Stimulated activated naive CD4-positive, alpha-beta T cell treated with Interleukin-2 at 50 U/mL for 16 hours (primary cell): ENCODE data around the gene ICE2.

ENCODE experiments used
- DNase-seq: peaks from one replicate; lab custom pipeline; 2025; lab: John Stamatoyannopoulos, UW

Gene ICE2

DNA sequence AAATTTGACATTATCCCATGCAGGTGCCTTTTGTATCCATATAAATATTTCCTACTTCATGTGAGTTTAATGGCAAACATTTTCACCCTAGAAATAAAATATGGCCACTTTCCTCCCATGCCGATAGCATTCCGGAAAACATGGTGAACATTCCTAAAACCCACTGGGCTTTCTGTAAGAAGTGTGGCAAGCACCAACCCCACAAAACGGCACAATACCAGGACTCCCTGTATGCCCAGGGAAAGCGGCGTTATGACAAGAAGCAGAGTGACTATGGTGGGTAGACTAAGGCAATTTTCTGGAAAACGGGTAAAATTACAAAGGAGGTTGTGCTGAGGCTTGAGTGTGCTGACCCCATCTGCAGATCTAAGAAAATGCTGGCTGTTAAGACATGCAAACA is 88.7 kb downstream of the ICE2 start:
- no peak for DNase-seq

DNA sequence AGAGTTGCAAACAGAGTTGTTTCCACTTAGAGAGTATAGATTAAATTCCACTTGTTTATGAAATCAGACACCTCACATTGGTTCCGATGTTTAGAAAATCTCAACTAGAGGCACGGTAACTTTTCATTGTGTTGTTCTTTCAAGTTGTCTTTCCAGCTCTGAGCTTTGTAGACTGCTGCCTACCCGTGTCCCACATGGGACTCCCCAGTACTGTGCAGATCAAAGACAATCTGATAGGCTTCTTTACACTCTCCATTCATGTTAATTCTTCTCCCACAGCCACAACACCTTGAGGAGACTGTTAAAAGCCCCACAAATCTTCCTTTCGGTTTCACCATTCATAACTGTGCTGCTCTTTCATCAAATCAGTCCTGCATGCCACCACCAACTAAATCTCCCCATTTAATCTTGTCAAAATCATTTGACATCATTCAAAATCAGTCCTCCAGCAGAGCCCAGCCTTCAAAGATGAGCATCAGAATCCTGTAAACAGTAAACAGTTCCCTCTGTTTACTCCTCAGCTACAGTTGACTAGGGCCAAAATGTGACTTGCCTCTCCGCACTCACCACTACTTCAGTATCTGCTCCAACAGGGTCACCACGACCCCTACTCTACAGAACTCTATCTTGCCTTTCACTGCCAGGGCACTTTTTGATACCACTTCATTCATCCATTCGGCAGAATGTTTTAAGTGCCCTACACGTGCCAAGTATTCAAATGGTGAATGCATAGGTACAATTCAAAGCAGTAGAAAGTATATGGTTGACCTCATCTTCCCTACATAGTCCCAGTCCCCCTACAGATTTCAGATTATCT is 89.5 kb downstream of the ICE2 start:
- DNase-seq: peak; percentile 47

- no peak for DNase-seq
Observed at GRCh38 chr15:60387321-60387720, 91.6 kb downstream of the ICE2 start.

DNA sequence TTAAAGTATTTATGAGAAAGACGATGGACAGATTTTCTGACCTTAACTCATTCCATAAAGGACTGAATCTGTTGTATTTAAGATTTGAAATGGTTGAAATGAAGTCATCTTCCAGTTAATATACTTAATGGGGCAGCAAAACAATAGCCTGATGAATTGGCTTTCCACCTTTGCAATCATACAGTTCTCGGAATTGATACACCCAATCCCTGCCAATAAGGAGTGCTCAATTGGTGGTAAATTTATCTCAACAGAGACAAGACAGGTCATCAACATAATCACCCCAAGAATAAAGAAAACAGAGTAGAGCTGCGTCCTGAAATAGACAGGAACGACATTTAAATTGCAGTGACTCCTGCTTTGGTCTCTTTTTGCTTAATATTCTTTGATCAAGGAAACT is 92.3 kb downstream of the ICE2 start:
- no peak for DNase-seq

DNA sequence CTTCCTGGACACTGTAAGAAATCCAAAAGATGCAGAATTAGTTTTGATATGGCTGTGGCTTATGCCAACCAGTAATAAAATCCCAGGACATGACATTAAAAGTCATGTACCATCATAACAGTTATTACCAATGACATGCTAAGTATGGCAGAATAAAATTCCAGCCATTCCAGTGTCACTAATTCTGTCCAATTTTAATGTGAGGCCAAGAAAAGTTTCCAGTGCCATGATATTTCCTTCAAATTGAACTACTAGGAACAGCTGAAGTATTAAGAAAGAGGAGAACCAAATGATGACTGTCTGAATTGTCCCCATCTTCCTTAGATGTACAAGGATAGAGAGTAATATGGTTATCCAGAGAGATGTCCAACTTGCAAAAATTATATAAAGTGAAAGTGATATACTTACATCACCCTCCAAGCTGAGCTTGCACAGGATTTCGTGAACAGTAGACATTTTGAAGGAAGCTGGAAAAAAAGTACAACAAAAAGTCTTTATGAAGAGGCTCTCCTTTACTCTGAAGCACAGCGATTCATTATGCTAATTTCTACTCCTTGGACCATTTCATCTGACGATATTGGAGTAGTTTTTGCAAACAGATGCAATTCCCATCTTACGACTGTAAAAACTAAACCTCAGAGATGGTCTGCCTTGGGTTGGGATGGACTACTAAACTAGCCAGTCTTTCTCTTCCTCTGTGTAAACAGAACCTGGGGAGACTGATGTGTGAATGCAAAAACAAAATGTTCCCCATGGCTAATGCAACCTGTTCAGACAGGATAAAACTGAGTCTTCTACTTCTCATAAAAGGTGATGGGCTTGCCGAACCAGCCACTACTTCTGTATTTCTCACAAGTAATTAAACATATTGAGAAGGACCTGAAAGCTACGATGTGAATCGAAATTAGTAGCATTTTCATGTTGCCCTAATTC is 93.1 kb downstream of the ICE2 start:
- DNase-seq: no peak

DNA sequence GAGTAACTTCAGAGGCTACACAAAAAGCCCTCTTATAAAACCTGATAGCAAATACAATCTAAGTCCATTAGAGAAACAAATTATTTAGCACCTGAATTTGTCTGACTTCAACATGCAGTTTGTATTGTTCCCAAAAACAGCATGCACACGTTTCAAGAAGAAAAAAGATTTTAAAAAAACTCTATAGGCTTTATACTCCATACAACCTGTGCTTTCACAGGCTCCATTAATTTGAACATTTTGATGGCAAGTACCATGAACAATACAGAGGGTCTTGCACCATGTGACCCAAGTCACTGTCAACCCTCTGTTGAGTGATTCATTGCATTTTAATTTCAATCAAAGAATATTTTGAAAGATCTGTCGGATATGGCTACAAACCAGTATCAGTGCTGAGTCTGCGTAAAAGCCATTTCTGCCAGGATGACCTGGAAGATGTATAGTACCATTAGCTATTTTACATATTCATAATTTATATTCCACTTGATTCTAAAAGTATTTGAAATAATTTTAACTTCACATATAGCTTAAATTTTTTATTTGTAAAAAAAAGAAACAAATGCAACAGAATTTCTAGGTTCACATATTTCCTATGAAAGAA is 94.3 kb downstream of the ICE2 start:
- DNase-seq: no peak

DNA sequence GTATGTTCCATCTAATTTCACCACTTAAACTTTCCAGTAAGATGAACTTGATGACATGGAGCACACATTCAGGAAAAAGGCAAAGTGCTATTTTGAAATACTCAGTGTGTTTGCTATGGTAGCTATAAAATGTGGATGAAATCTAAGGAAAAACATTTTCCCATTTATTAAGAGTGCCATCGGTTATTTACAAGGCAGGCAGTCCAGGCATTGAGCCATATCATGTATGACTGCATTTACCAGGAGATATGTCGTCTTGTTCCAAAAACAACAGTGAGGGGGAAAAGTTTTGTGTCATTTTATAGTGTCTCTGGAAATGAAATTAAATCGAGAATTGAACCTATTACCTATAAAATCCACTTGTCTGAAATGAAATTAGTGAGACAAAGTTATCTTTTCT is 94.9 kb downstream of the ICE2 start:
- no peak for DNase-seq

DNA sequence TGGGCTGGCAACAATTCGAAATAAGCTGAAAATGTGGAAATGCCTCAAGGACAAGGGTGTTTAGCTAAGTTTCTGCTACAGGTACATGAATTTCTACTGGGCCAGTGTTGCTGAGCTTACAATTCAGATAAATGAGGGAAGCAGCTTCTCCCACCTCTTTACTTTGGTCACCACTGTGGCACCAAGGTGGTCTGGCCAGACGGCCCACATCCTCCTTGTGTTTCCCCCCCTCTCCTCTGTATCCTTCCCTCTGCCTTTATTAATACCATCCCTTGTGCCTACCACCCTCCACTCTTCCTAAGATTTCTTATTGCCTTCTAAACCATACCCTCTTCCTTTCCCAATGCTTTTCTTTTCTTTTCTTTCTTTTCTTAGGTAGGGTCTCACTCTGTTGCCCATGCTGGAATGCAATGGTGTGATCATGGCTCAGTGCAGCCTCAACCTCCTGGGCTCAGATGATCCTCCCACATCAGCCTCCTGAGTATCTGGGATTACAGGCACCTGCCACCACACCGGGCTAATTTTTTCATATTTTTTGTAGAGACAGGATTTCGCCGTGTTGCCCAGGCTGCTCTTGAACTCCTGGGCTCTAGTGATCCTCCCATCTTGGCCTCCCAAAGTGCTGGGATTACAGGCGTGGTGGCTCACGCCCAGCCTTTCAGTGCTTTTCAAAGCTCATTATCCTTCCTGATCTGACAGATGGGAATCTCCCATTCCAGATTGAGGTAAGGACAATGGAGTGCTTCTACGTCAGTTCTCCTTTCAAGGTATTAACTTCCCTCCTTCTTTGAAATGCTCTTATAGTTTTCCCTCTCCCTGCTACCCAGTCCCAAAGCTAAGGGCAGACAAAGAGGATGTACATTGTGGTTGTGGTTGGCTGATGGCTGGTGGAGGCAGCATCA is 95.9 kb downstream of the ICE2 start:
- DNase-seq: no peak

GRCh38 chr15:60381148-60381788 is 97.7 kb downstream of the ICE2 start:
- no peak for DNase-seq

- no peak for DNase-seq
Observed at GRCh38 chr15:60379525-60380274, 99.2 kb downstream of the ICE2 start.

- no peak for DNase-seq
Observed at GRCh38 chr15:60379185-60379524, 99.8 kb downstream of the ICE2 start.

GRCh38 chr15:60376677-60377095 is 102.3 kb downstream of the ICE2 start:
- DNase-seq: no peak

DNA sequence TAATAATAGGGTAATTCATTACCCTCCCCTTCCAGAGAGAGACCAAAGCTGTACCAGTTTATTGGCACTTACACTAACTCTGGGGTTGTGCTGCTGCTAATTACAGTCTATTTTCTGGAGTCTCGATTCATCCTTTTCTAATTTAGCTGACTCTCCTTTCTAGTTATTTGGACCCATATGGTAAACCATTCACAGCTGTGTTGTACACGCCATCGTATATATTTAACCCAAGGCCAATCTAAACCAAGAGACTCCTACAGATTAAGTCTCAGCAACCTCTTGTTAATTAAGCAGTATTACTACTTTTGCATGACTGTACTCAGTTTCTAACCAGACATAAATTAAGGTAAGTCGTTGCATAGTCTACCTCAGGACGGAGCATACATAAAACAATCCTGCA is 103.6 kb downstream of the ICE2 start:
- DNase-seq: no peak

DNA sequence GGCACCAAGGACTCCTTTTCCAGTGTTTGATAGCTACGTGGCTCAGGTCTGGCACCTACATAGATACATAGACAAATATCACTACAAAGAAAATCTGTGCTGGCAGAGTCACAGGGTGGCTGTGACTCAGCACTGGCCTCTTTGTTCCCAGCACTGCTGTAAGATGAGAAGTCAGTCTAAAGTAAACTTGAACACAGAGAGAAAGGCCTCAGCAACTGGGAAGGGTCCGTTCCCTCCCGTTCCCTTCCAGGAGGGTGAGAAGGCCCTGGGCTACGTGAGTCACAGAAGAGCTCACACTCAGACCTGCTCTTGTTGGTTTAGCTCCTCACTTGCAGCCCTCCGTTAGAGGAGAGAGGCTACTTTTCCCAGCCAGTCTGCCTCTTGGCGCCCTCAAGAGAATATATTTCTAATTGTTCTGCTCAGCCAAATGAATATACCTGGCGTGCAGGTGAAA is 104.3 kb downstream of the ICE2 start:
- DNase-seq: no peak

GRCh38 chr15:60374209-60374608 is 104.7 kb downstream of the ICE2 start:
- no peak for DNase-seq

DNA sequence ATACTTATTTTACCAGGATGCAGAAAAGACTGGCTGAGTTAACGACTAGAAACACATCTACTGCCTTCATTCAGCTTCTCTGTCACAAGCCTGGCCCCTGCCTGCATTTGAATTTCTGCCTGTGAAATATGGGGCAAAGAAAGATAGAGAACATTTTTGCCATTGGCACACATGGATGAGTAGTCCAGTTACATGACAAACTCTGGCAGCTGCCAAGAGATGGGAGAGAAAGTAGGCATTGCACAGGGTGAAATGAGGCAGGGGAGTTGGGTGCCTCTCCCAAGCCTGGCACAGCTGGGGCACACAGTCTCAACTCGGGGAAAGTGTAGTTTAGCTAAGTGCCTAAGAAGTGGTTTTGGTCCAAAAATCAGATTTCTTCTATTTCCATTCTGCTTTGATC is 105.2 kb downstream of the ICE2 start:
- DNase-seq: no peak

GRCh38 chr15:60373327-60373726 is 105.6 kb downstream of the ICE2 start:
- DNase-seq: no peak

DNA sequence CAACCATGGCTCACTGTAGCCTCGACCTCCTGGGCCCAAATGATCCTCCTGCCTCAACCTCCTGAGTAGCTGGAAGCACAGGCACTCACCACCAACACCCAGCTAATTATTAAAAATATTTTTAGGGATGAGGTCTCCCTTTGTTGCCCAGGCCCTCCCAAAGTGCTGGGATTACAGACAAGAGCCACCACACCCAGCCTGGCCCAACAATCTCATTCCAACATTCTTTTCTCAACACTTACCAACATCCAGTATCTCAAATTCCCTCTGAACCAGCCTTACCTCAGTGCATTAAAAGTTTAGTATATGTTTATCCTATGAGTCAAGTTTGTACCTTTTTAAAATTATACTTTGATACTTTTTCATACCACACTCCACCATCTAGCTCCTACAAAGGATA is 106.2 kb downstream of the ICE2 start:
- DNase-seq: no peak

DNA sequence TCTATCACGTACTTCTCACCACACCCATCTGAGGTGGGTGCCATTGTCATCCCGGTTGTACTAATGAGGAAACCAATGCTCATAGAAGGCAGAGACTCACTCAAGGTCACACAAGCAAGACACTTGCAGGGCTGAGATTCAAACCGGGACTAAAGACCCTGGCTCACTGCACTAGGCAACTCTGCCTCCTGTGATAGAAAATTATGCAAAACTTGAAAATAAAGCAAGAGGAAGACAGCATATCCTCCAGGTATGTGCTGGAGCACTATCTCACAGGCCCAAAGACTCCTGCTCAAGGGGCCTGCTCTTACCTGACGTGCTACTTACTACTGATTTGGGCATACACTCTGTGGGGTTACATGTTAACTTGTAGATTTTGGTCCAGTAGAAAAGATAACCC is 106.7 kb downstream of the ICE2 start:
- no peak for DNase-seq
